ENCODE data around the gene ZBTB20. TPM values are rescaled to one million over a fixed set of nuclear protein-coding genes. Genes with fewer than 3 reads are reported as not detected.

Gene ZBTB20
- polyA plus RNA-seq, 4 donors = 0.27 to 2.2 (median 1.3) TPM

DNA sequence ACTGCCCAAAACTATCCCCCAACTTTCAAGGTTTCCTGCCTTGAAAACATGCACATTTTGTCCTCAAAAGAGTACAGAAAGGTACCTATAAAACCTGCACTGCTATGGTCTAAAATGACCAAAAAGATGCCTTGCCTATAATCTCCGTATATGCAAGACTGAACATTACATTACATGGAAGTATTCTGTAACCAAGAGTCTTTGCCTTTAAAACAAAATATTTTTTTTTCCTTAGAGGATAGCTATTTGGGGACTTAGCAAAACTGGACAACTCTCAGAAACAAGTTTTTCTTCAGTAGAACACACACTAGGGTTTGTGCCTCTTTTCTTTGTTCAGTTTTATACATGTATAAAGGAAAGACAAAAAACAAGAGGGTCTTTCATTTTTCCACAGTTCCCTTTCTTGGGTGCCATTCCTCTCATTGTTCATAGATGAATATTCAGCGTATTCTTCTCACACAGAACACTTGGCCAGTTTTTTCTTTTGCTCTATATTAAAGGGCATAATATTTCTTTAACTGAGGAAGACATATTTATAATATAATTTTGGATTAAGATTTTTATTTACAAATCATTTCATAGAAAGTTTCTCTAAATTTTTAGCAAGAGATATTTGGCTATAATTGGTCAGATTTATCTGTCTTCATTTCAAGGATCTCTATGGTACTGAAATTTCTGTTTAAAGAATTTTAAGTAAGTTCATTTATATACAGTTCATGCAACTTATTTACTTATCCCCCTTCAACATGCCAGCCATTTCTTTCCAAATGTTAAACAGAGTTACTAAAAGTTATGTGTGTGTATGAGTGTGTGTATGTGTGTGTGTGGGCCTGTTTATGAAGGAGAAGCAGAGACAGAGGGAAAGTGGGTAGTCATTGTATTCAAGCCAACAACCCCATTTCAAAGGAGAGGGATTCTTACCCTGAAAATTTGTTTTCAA lies 142.6 kb downstream of the ZBTB20 start:
- no peak overlapping the region for H3K4me3 ChIP-seq (ENCODE audit: low read depth in 1 of 3, low read length in 3 of 3)
- no peaks in the 10 kb centered on the region for H3K9me3 ChIP-seq (ENCODE audit: control insufficient read depth in 2 of 2, insufficient read depth in 1 of 2, low read depth in 1 of 2, low read length in 1 of 2)
- no peak for FAIRE-seq
- WGBS, 3 donors = 90 to 94% (median 94%) methylated on average over 2 of the region's 2 CpGs
- no peak overlapping the region for H3K27ac ChIP-seq (ENCODE audit: low read depth in 1 of 3, low read length in 2 of 3)
- no peaks in the 10 kb centered on the region for H3K36me3 ChIP-seq (ENCODE audit: control insufficient read depth in 3 of 3, insufficient read depth in 2 of 3, low read depth in 1 of 3, low read length in 3 of 3)
- no peak for DNase-seq
- H3K4me1 ChIP-seq (ENCODE audit: control insufficient read depth in 3 of 3, insufficient read depth in 2 of 3, low read depth in 1 of 3, low read length in 2 of 3) = no peaks in the 10 kb centered on the region
- H3K27me3 ChIP-seq (ENCODE audit: control insufficient read depth in 3 of 3, insufficient read depth in 3 of 3, low read length in 3 of 3) = no peaks in the 10 kb centered on the region

DNA sequence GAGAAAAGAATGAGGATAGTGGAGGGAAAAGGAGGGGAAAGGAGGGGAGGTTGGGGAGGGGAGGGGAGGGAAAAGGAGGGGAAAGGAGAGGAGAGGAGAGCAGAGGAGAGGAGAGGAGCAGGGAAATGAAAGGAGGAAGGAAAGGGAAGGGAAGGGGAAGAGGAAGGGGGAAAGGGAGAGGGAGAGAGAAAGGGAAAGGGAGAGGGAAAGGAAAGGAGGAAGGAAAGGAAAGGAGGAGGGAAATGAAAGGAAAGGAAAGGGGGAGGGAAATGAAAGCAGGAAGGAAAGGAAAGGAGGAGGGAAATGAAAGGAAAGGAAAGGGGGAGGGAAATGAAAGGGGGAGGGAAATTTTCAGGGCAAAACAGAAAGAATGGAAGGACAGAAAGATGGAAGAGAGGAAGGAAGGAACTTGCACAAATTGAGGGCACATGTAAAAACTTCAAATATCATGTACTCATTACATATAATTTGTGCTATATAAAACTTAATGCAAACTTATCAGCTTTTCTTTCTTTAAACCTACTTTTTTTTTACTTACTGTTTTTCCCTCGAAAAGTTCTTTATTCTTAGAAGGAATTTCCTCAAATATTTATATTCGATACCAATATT lies 148.0 kb downstream of the ZBTB20 start:
- Histone ChIP-seq H3K4me3 (ENCODE audit: low read depth in 1 of 3, low read length in 3 of 3) (no peak overlapping the region), H3K27me3 (ENCODE audit: control insufficient read depth in 3 of 3, insufficient read depth in 3 of 3, low read length in 3 of 3) (no peaks in the 10 kb centered on the region), H3K9me3 (ENCODE audit: control insufficient read depth in 2 of 2, insufficient read depth in 1 of 2, low read depth in 1 of 2, low read length in 1 of 2) (no peaks in the 10 kb centered on the region), H3K4me1 (ENCODE audit: control insufficient read depth in 3 of 3, insufficient read depth in 2 of 3, low read depth in 1 of 3, low read length in 2 of 3) (no peaks in the 10 kb centered on the region), H3K36me3 (ENCODE audit: control insufficient read depth in 3 of 3, insufficient read depth in 2 of 3, low read depth in 1 of 3, low read length in 3 of 3) (no peaks in the 10 kb centered on the region), H3K27ac (ENCODE audit: low read depth in 1 of 3, low read length in 2 of 3) (no peak overlapping the region)
- FAIRE-seq = no peak
- DNase-seq = no peak
- WGBS, 3 donors = 87 to 94% (median 92%) methylated on average over 2 of the region's 2 CpGs

GRCh38 chr3:114994554-114995341 lies 152.3 kb downstream of the ZBTB20 start:
- 82 to 91% (median 85%) methylated on average over 6 of the region's 6 CpGs for WGBS, 3 donors
- Histone ChIP-seq H3K36me3 (ENCODE audit: control insufficient read depth in 3 of 3, insufficient read depth in 2 of 3, low read depth in 1 of 3, low read length in 3 of 3) (no peaks in the 10 kb centered on the region), H3K27me3 (ENCODE audit: control insufficient read depth in 3 of 3, insufficient read depth in 3 of 3, low read length in 3 of 3) (no peaks in the 10 kb centered on the region), H3K4me3 (ENCODE audit: low read depth in 1 of 3, low read length in 3 of 3) (no peak overlapping the region), H3K4me1 (ENCODE audit: control insufficient read depth in 3 of 3, insufficient read depth in 2 of 3, low read depth in 1 of 3, low read length in 2 of 3) (no peaks in the 10 kb centered on the region), H3K27ac (ENCODE audit: low read depth in 1 of 3, low read length in 2 of 3) (no peak overlapping the region), H3K9me3 (ENCODE audit: control insufficient read depth in 2 of 2, insufficient read depth in 1 of 2, low read depth in 1 of 2, low read length in 1 of 2) (no peaks in the 10 kb centered on the region)
- no peak for DNase-seq
- FAIRE-seq = no peak

DNA sequence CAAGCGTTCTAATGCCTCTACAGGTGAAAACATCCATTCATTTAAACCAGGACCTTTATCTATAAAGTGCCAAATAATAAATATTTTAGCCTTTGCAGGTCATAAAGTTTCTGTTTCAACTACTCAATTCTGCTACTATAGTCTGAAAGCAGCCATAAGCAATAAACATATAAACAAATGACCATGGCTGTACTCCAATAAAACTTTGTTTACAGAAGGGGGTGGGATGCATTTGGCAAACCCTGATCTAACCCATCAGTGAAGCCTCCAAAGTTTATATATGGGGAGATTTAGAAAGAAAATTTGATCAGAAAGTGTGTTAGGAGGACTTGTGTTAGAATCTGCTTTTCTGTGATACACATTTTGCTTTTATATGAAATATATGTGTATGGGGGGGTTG lies 161.3 kb downstream of the ZBTB20 start:
- no peaks in the 10 kb centered on the region for H3K9me3 ChIP-seq (ENCODE audit: control insufficient read depth in 2 of 2, insufficient read depth in 1 of 2, low read depth in 1 of 2, low read length in 1 of 2)
- no peak overlapping the region for H3K27ac ChIP-seq (ENCODE audit: low read depth in 1 of 3, low read length in 2 of 3)
- H3K4me1 ChIP-seq (ENCODE audit: control insufficient read depth in 3 of 3, insufficient read depth in 2 of 3, low read depth in 1 of 3, low read length in 2 of 3) = no peaks in the 10 kb centered on the region
- H3K27me3 ChIP-seq (ENCODE audit: control insufficient read depth in 3 of 3, insufficient read depth in 3 of 3, low read length in 3 of 3) = no peaks in the 10 kb centered on the region
- H3K36me3 ChIP-seq (ENCODE audit: control insufficient read depth in 3 of 3, insufficient read depth in 2 of 3, low read depth in 1 of 3, low read length in 3 of 3) = no peaks in the 10 kb centered on the region
- 76 to 92% (median 88%) methylated on average over 1 of the region's 1 CpG for WGBS, 3 donors
- DNase-seq = no peak
- H3K4me3 ChIP-seq (ENCODE audit: low read depth in 1 of 3, low read length in 3 of 3) = no peak overlapping the region
- no peak for FAIRE-seq

DNA sequence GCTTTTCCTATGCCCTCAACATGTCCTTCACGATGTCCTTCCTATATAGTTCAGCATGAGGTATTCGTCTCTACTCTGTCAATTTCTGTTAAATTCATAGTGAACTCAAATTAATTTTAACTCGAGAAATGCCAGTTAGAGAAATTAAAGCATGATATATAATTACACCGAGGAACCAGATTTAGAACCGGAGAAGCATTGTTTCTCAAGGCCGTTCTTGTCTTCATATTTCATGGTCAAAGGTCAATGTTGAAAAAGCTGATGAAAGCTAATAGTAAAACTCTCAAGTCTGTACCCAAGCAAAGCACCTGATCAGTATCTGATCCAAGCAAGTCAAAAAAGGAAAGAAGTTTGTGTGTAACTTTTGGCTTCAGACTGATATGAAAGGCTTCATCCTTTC lies 163.8 kb downstream of the ZBTB20 start:
- H3K36me3 ChIP-seq (ENCODE audit: control insufficient read depth in 3 of 3, insufficient read depth in 2 of 3, low read depth in 1 of 3, low read length in 3 of 3) = no peaks in the 10 kb centered on the region
- H3K27ac ChIP-seq (ENCODE audit: low read depth in 1 of 3, low read length in 2 of 3) = no peak overlapping the region
- FAIRE-seq (no peak), DNase-seq (peak in 1 of 2 donors; percentile 3)
- no peaks in the 10 kb centered on the region for H3K4me1 ChIP-seq (ENCODE audit: control insufficient read depth in 3 of 3, insufficient read depth in 2 of 3, low read depth in 1 of 3, low read length in 2 of 3)
- no peaks in the 10 kb centered on the region for H3K27me3 ChIP-seq (ENCODE audit: control insufficient read depth in 3 of 3, insufficient read depth in 3 of 3, low read length in 3 of 3)
- H3K4me3 ChIP-seq (ENCODE audit: low read depth in 1 of 3, low read length in 3 of 3) = no peak overlapping the region
- no peaks in the 10 kb centered on the region for H3K9me3 ChIP-seq (ENCODE audit: control insufficient read depth in 2 of 2, insufficient read depth in 1 of 2, low read depth in 1 of 2, low read length in 1 of 2)
- 51 to 82% (median 69%) methylated on average over 6 of the region's 6 CpGs for WGBS, 3 donors

GRCh38 chr3:114974387-114974786 lies 172.7 kb downstream of the ZBTB20 start:
- H3K36me3 ChIP-seq (ENCODE audit: control insufficient read depth in 3 of 3, insufficient read depth in 2 of 3, low read depth in 1 of 3, low read length in 3 of 3) = peaks cover 0 to 1% (median 0%) of the 10 kb centered on the region in 3 donors
- no peak overlapping the region for H3K4me3 ChIP-seq (ENCODE audit: low read depth in 1 of 3, low read length in 3 of 3)
- H3K9me3 ChIP-seq (ENCODE audit: control insufficient read depth in 2 of 2, insufficient read depth in 1 of 2, low read depth in 1 of 2, low read length in 1 of 2) = no peaks in the 10 kb centered on the region
- H3K27ac ChIP-seq (ENCODE audit: low read depth in 1 of 3, low read length in 2 of 3) = no peak overlapping the region
- no peaks in the 10 kb centered on the region for H3K27me3 ChIP-seq (ENCODE audit: control insufficient read depth in 3 of 3, insufficient read depth in 3 of 3, low read length in 3 of 3)
- no peak for DNase-seq
- 63 to 84% (median 75%) methylated on average over 3 of the region's 3 CpGs for WGBS, 3 donors
- FAIRE-seq = no peak
- peaks cover 0 to 2% (median 0%) of the 10 kb centered on the region in 3 donors for H3K4me1 ChIP-seq (ENCODE audit: control insufficient read depth in 3 of 3, insufficient read depth in 2 of 3, low read depth in 1 of 3, low read length in 2 of 3)

DNA sequence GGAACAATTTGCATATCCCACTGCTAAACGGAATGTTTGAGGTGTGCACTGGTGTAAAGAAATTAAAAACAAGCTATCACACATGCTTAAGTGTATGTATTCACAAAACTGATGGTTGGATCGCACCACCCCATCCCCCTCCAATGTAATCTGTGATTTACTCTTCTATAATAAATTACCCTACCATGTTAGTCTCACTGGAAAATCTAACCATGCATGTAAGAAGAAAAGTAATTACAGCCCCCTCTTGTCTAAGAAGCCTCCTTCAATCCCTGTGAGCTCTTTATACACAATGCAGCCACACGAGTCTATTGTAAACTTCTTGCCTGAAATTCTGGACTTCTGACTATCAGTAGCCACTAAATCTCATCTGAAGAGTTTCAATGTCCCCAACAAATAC lies 173.6 kb downstream of the ZBTB20 start:
- peaks cover 0 to 2% (median 0%) of the 10 kb centered on the region in 3 donors for H3K4me1 ChIP-seq (ENCODE audit: control insufficient read depth in 3 of 3, insufficient read depth in 2 of 3, low read depth in 1 of 3, low read length in 2 of 3)
- FAIRE-seq = no peak
- 81 to 94% (median 87%) methylated on average over 3 of the region's 3 CpGs for WGBS, 3 donors

DNA sequence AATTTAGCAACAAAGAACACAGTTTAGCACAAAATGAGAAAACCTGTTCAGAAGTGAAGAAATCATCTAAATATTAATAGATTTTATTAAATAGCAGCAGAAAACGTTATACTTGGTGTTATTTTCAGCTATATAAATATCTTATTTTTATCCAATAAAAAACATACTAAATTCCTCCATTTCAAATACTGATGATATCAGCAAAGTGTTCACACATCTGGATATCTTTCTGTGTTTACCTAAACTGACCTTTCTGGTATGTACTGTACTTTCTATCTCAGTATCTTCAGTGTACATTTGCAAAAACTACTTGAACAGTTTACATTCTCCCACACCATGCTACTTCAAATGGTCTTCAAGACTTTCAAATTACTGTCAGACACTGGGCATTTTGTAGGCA lies 179.9 kb downstream of the ZBTB20 start:
- WGBS, 3 donors = 53 to 74% (median 59%) methylated on average over 1 of the region's 1 CpG
- no peaks in the 10 kb centered on the region for H3K9me3 ChIP-seq (ENCODE audit: control insufficient read depth in 2 of 2, insufficient read depth in 1 of 2, low read depth in 1 of 2, low read length in 1 of 2)
- H3K36me3 ChIP-seq (ENCODE audit: control insufficient read depth in 3 of 3, insufficient read depth in 2 of 3, low read depth in 1 of 3, low read length in 3 of 3) = peaks cover 0 to 1% (median 0%) of the 10 kb centered on the region in 3 donors
- DNase-seq = no peak
- H3K27ac ChIP-seq (ENCODE audit: low read depth in 1 of 3, low read length in 2 of 3) = no peak overlapping the region
- H3K4me1 ChIP-seq (ENCODE audit: control insufficient read depth in 3 of 3, insufficient read depth in 2 of 3, low read depth in 1 of 3, low read length in 2 of 3) = peaks cover 0 to 2% (median 0%) of the 10 kb centered on the region in 3 donors
- H3K27me3 ChIP-seq (ENCODE audit: control insufficient read depth in 3 of 3, insufficient read depth in 3 of 3, low read length in 3 of 3) = no peaks in the 10 kb centered on the region
- no peak overlapping the region for H3K4me3 ChIP-seq (ENCODE audit: low read depth in 1 of 3, low read length in 3 of 3)
- no peak for FAIRE-seq

More for the DNA sequence above, 173.6 kb downstream of the ZBTB20 start:
- H3K27me3 ChIP-seq (ENCODE audit: control insufficient read depth in 3 of 3, insufficient read depth in 3 of 3, low read length in 3 of 3) = no peaks in the 10 kb centered on the region
- no peak for DNase-seq
- no peak overlapping the region for H3K27ac ChIP-seq (ENCODE audit: low read depth in 1 of 3, low read length in 2 of 3)
- H3K36me3 ChIP-seq (ENCODE audit: control insufficient read depth in 3 of 3, insufficient read depth in 2 of 3, low read depth in 1 of 3, low read length in 3 of 3) = peaks cover 0 to 1% (median 0%) of the 10 kb centered on the region in 3 donors
- H3K4me3 ChIP-seq (ENCODE audit: low read depth in 1 of 3, low read length in 3 of 3) = no peak overlapping the region
- H3K9me3 ChIP-seq (ENCODE audit: control insufficient read depth in 2 of 2, insufficient read depth in 1 of 2, low read depth in 1 of 2, low read length in 1 of 2) = no peaks in the 10 kb centered on the region
